ENCODE data around the gene CEMIP.

The CEMIP gene

GRCh38 chr15:80890341-80891005, 111.3 kb downstream of the CEMIP start:
- H3K27ac ChIP-seq = no peak overlapping the region
- no peak overlapping the region for H3K4me3 ChIP-seq
- no peak overlapping the region for H3K4me2 ChIP-seq
- H3K9ac ChIP-seq = no peak overlapping the region
- no peaks in the 10 kb centered on the region for H3K9me3 ChIP-seq
- H4K20me1 ChIP-seq = no peaks in the 10 kb centered on the region
- no peak for TF ChIP-seq Cebpa-rat (IDR thresholded peaks at IDR 0.05)
- H3K27me3 ChIP-seq = no peaks in the 10 kb centered on the region
- no peaks in the 10 kb centered on the region for H3K36me3 ChIP-seq
- peaks cover 18% of the 10 kb centered on the region for H3K4me1 ChIP-seq

GRCh38 chr15:80891006-80891405, 111.8 kb downstream of the CEMIP start:
- no peak overlapping the region for H3K4me2 ChIP-seq
- TF ChIP-seq Cebpa-rat (IDR thresholded peaks at IDR 0.05) = no peak
- H3K4me1 ChIP-seq = peaks cover 18% of the 10 kb centered on the region

GRCh38 chr15:80892414-80892813, 113.2 kb downstream of the CEMIP start:
- no peak for TF ChIP-seq Cebpa-rat (IDR thresholded peaks at IDR 0.05)
- H3K27ac ChIP-seq = no peak overlapping the region
- no peaks in the 10 kb centered on the region for H3K27me3 ChIP-seq
- H3K9me3 ChIP-seq = peaks cover 7% of the 10 kb centered on the region
- H3K4me3 ChIP-seq = no peak overlapping the region
- H3K4me2 ChIP-seq = no peak overlapping the region
- H3K4me1 ChIP-seq = peaks cover 18% of the 10 kb centered on the region
- no peaks in the 10 kb centered on the region for H4K20me1 ChIP-seq
- H3K9ac ChIP-seq = no peak overlapping the region
- no peaks in the 10 kb centered on the region for H3K36me3 ChIP-seq

More at GRCh38 chr15:80891006-80891405, 111.8 kb downstream of the CEMIP start:
- H3K9ac ChIP-seq = no peak overlapping the region
- no peak overlapping the region for H3K4me3 ChIP-seq
- no peak overlapping the region for H3K27ac ChIP-seq
- H3K27me3 ChIP-seq = no peaks in the 10 kb centered on the region
- H3K36me3 ChIP-seq = no peaks in the 10 kb centered on the region
- H3K9me3 ChIP-seq = peaks cover 3% of the 10 kb centered on the region
- H4K20me1 ChIP-seq = no peaks in the 10 kb centered on the region

GRCh38 chr15:80893777-80894176, 114.6 kb downstream of the CEMIP start:
- H3K4me3 ChIP-seq = no peak overlapping the region
- no peak overlapping the region for H3K4me2 ChIP-seq
- H3K36me3 ChIP-seq = no peaks in the 10 kb centered on the region
- H3K4me1 ChIP-seq = peaks cover 13% of the 10 kb centered on the region
- H3K27me3 ChIP-seq = no peaks in the 10 kb centered on the region
- no peaks in the 10 kb centered on the region for H4K20me1 ChIP-seq
- no peak overlapping the region for H3K9ac ChIP-seq
- no peak for TF ChIP-seq Cebpa-rat (IDR thresholded peaks at IDR 0.05)
- H3K27ac ChIP-seq = no peak overlapping the region
- H3K9me3 ChIP-seq = peaks cover 7% of the 10 kb centered on the region

- Histone ChIP-seq H3K9ac (no peak overlapping the region), H3K4me2 (no peak overlapping the region), H3K36me3 (no peaks in the 10 kb centered on the region), H4K20me1 (no peaks in the 10 kb centered on the region), H3K27ac (no peak overlapping the region), H3K9me3 (peaks cover 7% of the 10 kb centered on the region), H3K4me1 (no peaks in the 10 kb centered on the region), H3K27me3 (no peaks in the 10 kb centered on the region), H3K4me3 (no peak overlapping the region)
- TF ChIP-seq Cebpa-rat (IDR thresholded peaks at IDR 0.05) = no peak
Observed at GRCh38 chr15:80895091-80895490, 115.9 kb downstream of the CEMIP start.

GRCh38 chr15:80895965-80896364, 116.8 kb downstream of the CEMIP start:
- Histone ChIP-seq H3K9ac (no peak overlapping the region), H3K4me2 (no peak overlapping the region), H3K36me3 (no peaks in the 10 kb centered on the region), H3K27me3 (no peaks in the 10 kb centered on the region), H3K27ac (no peak overlapping the region), H3K4me3 (no peak overlapping the region), H3K4me1 (no peaks in the 10 kb centered on the region), H3K9me3 (peaks cover 7% of the 10 kb centered on the region), H4K20me1 (no peaks in the 10 kb centered on the region)
- TF ChIP-seq Cebpa-rat (IDR thresholded peaks at IDR 0.05) = no peak

GRCh38 chr15:80898040-80898439, 118.9 kb downstream of the CEMIP start:
- no peak overlapping the region for H3K4me3 ChIP-seq
- H3K27ac ChIP-seq = no peak overlapping the region
- TF ChIP-seq Cebpa-rat (IDR thresholded peaks at IDR 0.05) = no peak
- peaks cover 7% of the 10 kb centered on the region for H3K9me3 ChIP-seq
- H3K4me2 ChIP-seq = no peak overlapping the region
- no peak overlapping the region for H3K9ac ChIP-seq
- H3K27me3 ChIP-seq = no peaks in the 10 kb centered on the region
- H4K20me1 ChIP-seq = no peaks in the 10 kb centered on the region
- H3K36me3 ChIP-seq = no peaks in the 10 kb centered on the region
- no peaks in the 10 kb centered on the region for H3K4me1 ChIP-seq

- H3K36me3 ChIP-seq = no peaks in the 10 kb centered on the region
- TF ChIP-seq Cebpa-rat (IDR thresholded peaks at IDR 0.05) = no peak
- H3K4me1 ChIP-seq = no peaks in the 10 kb centered on the region
- H3K27ac ChIP-seq = no peak overlapping the region
- H3K4me2 ChIP-seq = no peak overlapping the region
- H4K20me1 ChIP-seq = no peaks in the 10 kb centered on the region
- no peaks in the 10 kb centered on the region for H3K27me3 ChIP-seq
- H3K9me3 ChIP-seq = no peaks in the 10 kb centered on the region
- no peak overlapping the region for H3K4me3 ChIP-seq
- no peak overlapping the region for H3K9ac ChIP-seq
Observed at GRCh38 chr15:80902298-80902801, 123.2 kb downstream of the CEMIP start.

GRCh38 chr15:80904998-80905397, 125.8 kb downstream of the CEMIP start:
- Histone ChIP-seq H3K9ac (no peak overlapping the region), H3K27me3 (no peaks in the 10 kb centered on the region), H3K4me2 (no peak overlapping the region), H4K20me1 (no peaks in the 10 kb centered on the region), H3K4me3 (no peak overlapping the region), H3K36me3 (no peaks in the 10 kb centered on the region), H3K9me3 (0 out of 2 replicates have a peak, but pooled peaks cover 5% of the 10 kb centered on the region), H3K4me1 (no peaks in the 10 kb centered on the region), H3K27ac (no peak overlapping the region)
- no peak for TF ChIP-seq Cebpa-rat (IDR thresholded peaks at IDR 0.05)

GRCh38 chr15:80906159-80906766, 127.1 kb downstream of the CEMIP start:
- Histone ChIP-seq H3K27ac (no peak overlapping the region), H3K27me3 (no peaks in the 10 kb centered on the region), H4K20me1 (no peaks in the 10 kb centered on the region)

More at GRCh38 chr15:80906159-80906766, 127.1 kb downstream of the CEMIP start:
- H3K36me3 ChIP-seq = no peaks in the 10 kb centered on the region
- H3K9ac ChIP-seq = no peak overlapping the region
- no peak overlapping the region for H3K4me2 ChIP-seq
- TF ChIP-seq Cebpa-rat (IDR thresholded peaks at IDR 0.05) = no peak
- H3K4me3 ChIP-seq = no peak overlapping the region
- no peaks in the 10 kb centered on the region for H3K4me1 ChIP-seq
- 0 out of 2 replicates have a peak, but pooled peaks cover 5% of the 10 kb centered on the region for H3K9me3 ChIP-seq
